GM23338 (cell line): ENCODE data around the gene UBAC1. TPM values are rescaled to one million over a fixed set of nuclear protein-coding genes. Genes with fewer than 3 reads are reported as not detected.

ENCODE experiments used
- ATAC-seq: fragments of 200-7000 bp; cut with Tn5 transposase; 3 replicates; pipeline ENCODE4 v1.9.1; 2020
- DNase-seq: peaks from one replicate; pipeline ENCODE4 v3.0.0-alpha.2; 2015; ENCODE audit warnings: low spot score
- H2AFZ ChIP-seq: fragments of 200-600 bp; sonication (generic); 2 replicates; pipeline ENCODE4 v1.8.0; 2016; ENCODE audit warnings: antibody characterized with exemption, mild to moderate bottlenecking, moderate library complexity
- H3F3A ChIP-seq: fragments of 200-600 bp; sonication (generic); replicated peaks from 2 replicates; pipeline ENCODE4 v1.8.0; 2017; ENCODE audit warnings: antibody characterized with exemption, mixed run types, low read depth
- H3K27ac ChIP-seq: fragments of 200-600 bp; sonication (generic); 2 replicates; pipeline ENCODE4 v1.6.1; 2016; ENCODE audit warnings: low read depth
- H3K27me3 ChIP-seq: fragments of 200-600 bp; sonication (generic); 2 replicates; pipeline ENCODE4 v1.8.0; 2016; ENCODE audit warnings: mild to moderate bottlenecking, mixed run types, moderate library complexity; ENCODE audit not compliant: insufficient read depth
- H3K36me3 ChIP-seq: fragments of 200-600 bp; sonication (generic); 2 replicates; pipeline ENCODE4 v1.8.0; 2016; ENCODE audit warnings: mild to moderate bottlenecking; ENCODE audit not compliant: insufficient read depth
- H3K4me1 ChIP-seq: fragments of 200-600 bp; sonication (generic); 2 replicates; pipeline ENCODE4 v1.8.0; 2016; ENCODE audit warnings: mild to moderate bottlenecking, moderate library complexity; ENCODE audit not compliant: insufficient read depth
- H3K4me2 ChIP-seq: fragments of 200-600 bp; sonication (generic); 2 replicates; pipeline ENCODE4 v1.7.1; 2017; ENCODE audit warnings: mixed run types
- H3K4me3 ChIP-seq: fragments of 200-600 bp; sonication (generic); 2 replicates; pipeline ENCODE4 v1.6.1; 2016; ENCODE audit warnings: mixed run types
- H3K79me2 ChIP-seq: fragments of 200-600 bp; sonication (generic); replicated peaks from 2 replicates; pipeline ENCODE4 v1.8.0; 2017; ENCODE audit warnings: mild to moderate bottlenecking; ENCODE audit not compliant: insufficient read depth
- H3K9me2 ChIP-seq: fragments of 200-600 bp; sonication (generic); 2 replicates; pipeline ENCODE4 v1.8.0; 2017; ENCODE audit not compliant: insufficient read depth
- H4K20me1 ChIP-seq: fragments of 200-600 bp; sonication (generic); replicated peaks from 2 replicates; pipeline ENCODE4 v1.8.0; 2017; ENCODE audit warnings: mild to moderate bottlenecking; ENCODE audit not compliant: insufficient read depth
- H3K27ac Mint-ChIP-seq: 2 replicates; pipeline ENCODE4 v1.8.0; 2020; ENCODE audit warnings: inconsistent platforms, mild to moderate bottlenecking, moderate library complexity, mixed read lengths
- H3K27me3 Mint-ChIP-seq: 3 replicates; pipeline ENCODE4 v1.8.0; 2022; ENCODE audit warnings: low read depth, mild to moderate bottlenecking, moderate library complexity, mixed read lengths, inconsistent platforms; ENCODE audit not compliant: insufficient read depth, poor library complexity
- H3K36me3 Mint-ChIP-seq: 3 replicates; pipeline ENCODE4 v1.8.0; 2021; ENCODE audit warnings: low read depth, mild to moderate bottlenecking, inconsistent platforms, moderate library complexity, mixed read lengths
- H3K4me1 Mint-ChIP-seq: 3 replicates; pipeline ENCODE4 v1.8.0; 2020; ENCODE audit warnings: mild to moderate bottlenecking, inconsistent platforms, mixed read lengths
- H3K4me3 Mint-ChIP-seq: 3 replicates; pipeline ENCODE4 v1.8.0; 2021; ENCODE audit warnings: moderate library complexity, mild to moderate bottlenecking, inconsistent platforms, mixed read lengths
- H3K9me3 Mint-ChIP-seq: 3 replicates; pipeline ENCODE4 v1.8.0; 2020; ENCODE audit warnings: moderate library complexity, mild to moderate bottlenecking, inconsistent platforms, mixed read lengths
- EZH2phosphoT487 ChIP-seq: fragments of 200-600 bp; sonication (generic); IDR thresholded peaks from one replicate; pipeline ENCODE4 v1.8.1; 2018; ENCODE audit warnings: antibody characterized with exemption; ENCODE audit not compliant: unreplicated experiment
- JUNB ChIP-seq: IDR thresholded peaks from one replicate; pipeline ENCODE4 v1.6.1; 2016; ENCODE audit warnings: antibody characterized with exemption; ENCODE audit not compliant: unreplicated experiment
- NANOG ChIP-seq: IDR thresholded peaks from 2 replicates; pipeline ENCODE4 v1.6.1; 2016; ENCODE audit warnings: antibody characterized with exemption, borderline replicate concordance
- POLR2AphosphoS5 ChIP-seq: IDR thresholded peaks from 2 replicates; pipeline ENCODE4 v1.6.1; 2016; ENCODE audit warnings: antibody characterized with exemption, low read depth
- STAT1 ChIP-seq: IDR thresholded peaks from one replicate; pipeline ENCODE4 v1.6.1; 2016; ENCODE audit warnings: antibody characterized with exemption; ENCODE audit not compliant: unreplicated experiment
- ZNF114 ChIP-seq: fragments of 250-450 bp; sonication (Bioruptor Pico); IDR thresholded peaks from 2 replicates; pipeline ENCODE4 v1.5.0; 2020; ENCODE audit warnings: mild to moderate bottlenecking, moderate library complexity
- polyA plus RNA-seq: library from polyadenylated mRNA; unstranded; fragments of >200 nt; fragmentation: Nextera tagmentation; extraction: Ambion mirVana; gene quantifications from 2 replicates; pipeline ENCODE4 v1.2.1, GENCODE V29; 2016
- total RNA-seq: library from RNA; depleted of rRNA; stranded (reverse); fragments of >200 nt; shearing (Covaris generic); gene quantifications from 2 replicates; pipeline ENCODE4 v1.2.3, GENCODE V29; 2014
- TF ChIP-seq, protein P1 (sequence below): IDR thresholded peaks from 2 replicates; pipeline ENCODE4 v1.6.1; 2016; ENCODE audit warnings: antibody characterized with exemption
- TF ChIP-seq, protein P2 (sequence below), 2 experiments: fragments of 200-600 bp in 1 of 2; sonication (generic) in 1 of 2; conservative IDR thresholded peaks; 2 replicates each; pipeline versions ENCODE4 v1.5.1 to v1.6.1; 2016 to 2017; ENCODE audit warnings: antibody characterized with exemption in 2 of 2, low read depth in 2 of 2, mild to moderate bottlenecking in 2 of 2, moderate library complexity in 1 of 2
- TF ChIP-seq, protein P3 (sequence below): fragments of 250-450 bp; sonication (Bioruptor Pico); IDR thresholded peaks from 2 replicates; pipeline ENCODE4 v1.5.0; 2020; ENCODE audit warnings: mild to moderate bottlenecking, moderate library complexity
- TF ChIP-seq, protein P4 (sequence below): IDR thresholded peaks from one replicate; pipeline ENCODE4 v1.6.1; 2018; ENCODE audit warnings: antibody characterized with exemption; ENCODE audit not compliant: unreplicated experiment

Gene UBAC1
- total and polyA plus RNA-seq, 2 experiments from 2014 or later = 63.2 to 86.6 TPM

DNA sequence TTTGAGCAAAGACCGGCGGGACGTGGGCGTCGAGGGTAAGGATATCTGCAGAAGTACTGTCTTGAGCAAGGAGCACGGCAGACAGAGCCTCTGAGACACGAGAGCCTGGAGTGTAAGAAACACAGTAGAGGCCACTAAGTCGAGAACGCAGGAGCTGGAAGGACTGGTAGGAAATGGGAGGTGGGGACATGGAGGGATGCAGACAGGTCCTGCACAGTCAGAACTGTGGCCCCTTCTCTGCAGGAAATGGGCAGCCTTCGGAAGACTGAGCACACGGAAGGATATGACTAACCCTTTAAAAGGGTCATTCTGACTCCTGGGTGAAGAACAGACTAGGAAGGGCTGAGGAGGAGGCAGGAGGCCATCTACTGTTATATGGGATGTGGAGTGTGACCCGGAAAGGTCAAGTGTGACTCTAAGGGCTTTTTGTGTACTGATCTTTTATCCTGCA is 52.4 kb downstream of the UBAC1 start:
- Mint-ChIP-seq H3K27ac (no peak overlapping the region), H3K4me1 (peaks cover 27% of the 10 kb centered on the region), H3K36me3 (peaks cover 68% of the 10 kb centered on the region), H3K9me3 (peaks cover 43% of the 10 kb centered on the region), H3K27me3 (peaks cover 10% of the 10 kb centered on the region), H3K4me3 (peak overlapping the region; percentile 60)
- Histone ChIP-seq H2AFZ (no peak overlapping the region), H4K20me1 (peaks cover 48% of the 10 kb centered on the region), H3K4me2 (peak overlapping the region; percentile 88), H3K27me3 (peaks cover 9% of the 10 kb centered on the region; the same call in 1 of the 2 replicates), H3K4me1 (peaks cover 27% of the 10 kb centered on the region), H3F3A (0 out of 2 replicates have a peak, but pooled peaks cover 2% of the 10 kb centered on the region), H3K27ac (no peak overlapping the region), H3K4me3 (peak overlapping the region; percentile 77), H3K79me2 (peaks cover 53% of the 10 kb centered on the region), H3K9me2 (no peaks in the 10 kb centered on the region), H3K36me3 (peaks cover 10% of the 10 kb centered on the region; the same call in 1 of the 2 replicates)
- DNase-seq = no peak
- no peak for ATAC-seq
- TF ChIP-seq POLR2AphosphoS5 (no peak), STAT1 (no peak), EZH2phosphoT487 (no peak), ZNF114 (CRISPR knock-in tag) (no peak), JUNB (no peak), NANOG (no peak)
- TF ChIP-seq, protein P1, sequence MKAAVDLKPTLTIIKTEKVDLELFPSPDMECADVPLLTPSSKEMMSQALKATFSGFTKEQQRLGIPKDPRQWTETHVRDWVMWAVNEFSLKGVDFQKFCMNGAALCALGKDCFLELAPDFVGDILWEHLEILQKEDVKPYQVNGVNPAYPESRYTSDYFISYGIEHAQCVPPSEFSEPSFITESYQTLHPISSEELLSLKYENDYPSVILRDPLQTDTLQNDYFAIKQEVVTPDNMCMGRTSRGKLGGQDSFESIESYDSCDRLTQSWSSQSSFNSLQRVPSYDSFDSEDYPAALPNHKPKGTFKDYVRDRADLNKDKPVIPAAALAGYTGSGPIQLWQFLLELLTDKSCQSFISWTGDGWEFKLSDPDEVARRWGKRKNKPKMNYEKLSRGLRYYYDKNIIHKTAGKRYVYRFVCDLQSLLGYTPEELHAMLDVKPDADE = no peak
- TF ChIP-seq, protein P2, sequence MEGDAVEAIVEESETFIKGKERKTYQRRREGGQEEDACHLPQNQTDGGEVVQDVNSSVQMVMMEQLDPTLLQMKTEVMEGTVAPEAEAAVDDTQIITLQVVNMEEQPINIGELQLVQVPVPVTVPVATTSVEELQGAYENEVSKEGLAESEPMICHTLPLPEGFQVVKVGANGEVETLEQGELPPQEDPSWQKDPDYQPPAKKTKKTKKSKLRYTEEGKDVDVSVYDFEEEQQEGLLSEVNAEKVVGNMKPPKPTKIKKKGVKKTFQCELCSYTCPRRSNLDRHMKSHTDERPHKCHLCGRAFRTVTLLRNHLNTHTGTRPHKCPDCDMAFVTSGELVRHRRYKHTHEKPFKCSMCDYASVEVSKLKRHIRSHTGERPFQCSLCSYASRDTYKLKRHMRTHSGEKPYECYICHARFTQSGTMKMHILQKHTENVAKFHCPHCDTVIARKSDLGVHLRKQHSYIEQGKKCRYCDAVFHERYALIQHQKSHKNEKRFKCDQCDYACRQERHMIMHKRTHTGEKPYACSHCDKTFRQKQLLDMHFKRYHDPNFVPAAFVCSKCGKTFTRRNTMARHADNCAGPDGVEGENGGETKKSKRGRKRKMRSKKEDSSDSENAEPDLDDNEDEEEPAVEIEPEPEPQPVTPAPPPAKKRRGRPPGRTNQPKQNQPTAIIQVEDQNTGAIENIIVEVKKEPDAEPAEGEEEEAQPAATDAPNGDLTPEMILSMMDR (conservative IDR thresholded peaks at IDR 0.05; ENCODE audit: low read depth in 2 of 2) = no peak
- TF ChIP-seq, protein P3, sequence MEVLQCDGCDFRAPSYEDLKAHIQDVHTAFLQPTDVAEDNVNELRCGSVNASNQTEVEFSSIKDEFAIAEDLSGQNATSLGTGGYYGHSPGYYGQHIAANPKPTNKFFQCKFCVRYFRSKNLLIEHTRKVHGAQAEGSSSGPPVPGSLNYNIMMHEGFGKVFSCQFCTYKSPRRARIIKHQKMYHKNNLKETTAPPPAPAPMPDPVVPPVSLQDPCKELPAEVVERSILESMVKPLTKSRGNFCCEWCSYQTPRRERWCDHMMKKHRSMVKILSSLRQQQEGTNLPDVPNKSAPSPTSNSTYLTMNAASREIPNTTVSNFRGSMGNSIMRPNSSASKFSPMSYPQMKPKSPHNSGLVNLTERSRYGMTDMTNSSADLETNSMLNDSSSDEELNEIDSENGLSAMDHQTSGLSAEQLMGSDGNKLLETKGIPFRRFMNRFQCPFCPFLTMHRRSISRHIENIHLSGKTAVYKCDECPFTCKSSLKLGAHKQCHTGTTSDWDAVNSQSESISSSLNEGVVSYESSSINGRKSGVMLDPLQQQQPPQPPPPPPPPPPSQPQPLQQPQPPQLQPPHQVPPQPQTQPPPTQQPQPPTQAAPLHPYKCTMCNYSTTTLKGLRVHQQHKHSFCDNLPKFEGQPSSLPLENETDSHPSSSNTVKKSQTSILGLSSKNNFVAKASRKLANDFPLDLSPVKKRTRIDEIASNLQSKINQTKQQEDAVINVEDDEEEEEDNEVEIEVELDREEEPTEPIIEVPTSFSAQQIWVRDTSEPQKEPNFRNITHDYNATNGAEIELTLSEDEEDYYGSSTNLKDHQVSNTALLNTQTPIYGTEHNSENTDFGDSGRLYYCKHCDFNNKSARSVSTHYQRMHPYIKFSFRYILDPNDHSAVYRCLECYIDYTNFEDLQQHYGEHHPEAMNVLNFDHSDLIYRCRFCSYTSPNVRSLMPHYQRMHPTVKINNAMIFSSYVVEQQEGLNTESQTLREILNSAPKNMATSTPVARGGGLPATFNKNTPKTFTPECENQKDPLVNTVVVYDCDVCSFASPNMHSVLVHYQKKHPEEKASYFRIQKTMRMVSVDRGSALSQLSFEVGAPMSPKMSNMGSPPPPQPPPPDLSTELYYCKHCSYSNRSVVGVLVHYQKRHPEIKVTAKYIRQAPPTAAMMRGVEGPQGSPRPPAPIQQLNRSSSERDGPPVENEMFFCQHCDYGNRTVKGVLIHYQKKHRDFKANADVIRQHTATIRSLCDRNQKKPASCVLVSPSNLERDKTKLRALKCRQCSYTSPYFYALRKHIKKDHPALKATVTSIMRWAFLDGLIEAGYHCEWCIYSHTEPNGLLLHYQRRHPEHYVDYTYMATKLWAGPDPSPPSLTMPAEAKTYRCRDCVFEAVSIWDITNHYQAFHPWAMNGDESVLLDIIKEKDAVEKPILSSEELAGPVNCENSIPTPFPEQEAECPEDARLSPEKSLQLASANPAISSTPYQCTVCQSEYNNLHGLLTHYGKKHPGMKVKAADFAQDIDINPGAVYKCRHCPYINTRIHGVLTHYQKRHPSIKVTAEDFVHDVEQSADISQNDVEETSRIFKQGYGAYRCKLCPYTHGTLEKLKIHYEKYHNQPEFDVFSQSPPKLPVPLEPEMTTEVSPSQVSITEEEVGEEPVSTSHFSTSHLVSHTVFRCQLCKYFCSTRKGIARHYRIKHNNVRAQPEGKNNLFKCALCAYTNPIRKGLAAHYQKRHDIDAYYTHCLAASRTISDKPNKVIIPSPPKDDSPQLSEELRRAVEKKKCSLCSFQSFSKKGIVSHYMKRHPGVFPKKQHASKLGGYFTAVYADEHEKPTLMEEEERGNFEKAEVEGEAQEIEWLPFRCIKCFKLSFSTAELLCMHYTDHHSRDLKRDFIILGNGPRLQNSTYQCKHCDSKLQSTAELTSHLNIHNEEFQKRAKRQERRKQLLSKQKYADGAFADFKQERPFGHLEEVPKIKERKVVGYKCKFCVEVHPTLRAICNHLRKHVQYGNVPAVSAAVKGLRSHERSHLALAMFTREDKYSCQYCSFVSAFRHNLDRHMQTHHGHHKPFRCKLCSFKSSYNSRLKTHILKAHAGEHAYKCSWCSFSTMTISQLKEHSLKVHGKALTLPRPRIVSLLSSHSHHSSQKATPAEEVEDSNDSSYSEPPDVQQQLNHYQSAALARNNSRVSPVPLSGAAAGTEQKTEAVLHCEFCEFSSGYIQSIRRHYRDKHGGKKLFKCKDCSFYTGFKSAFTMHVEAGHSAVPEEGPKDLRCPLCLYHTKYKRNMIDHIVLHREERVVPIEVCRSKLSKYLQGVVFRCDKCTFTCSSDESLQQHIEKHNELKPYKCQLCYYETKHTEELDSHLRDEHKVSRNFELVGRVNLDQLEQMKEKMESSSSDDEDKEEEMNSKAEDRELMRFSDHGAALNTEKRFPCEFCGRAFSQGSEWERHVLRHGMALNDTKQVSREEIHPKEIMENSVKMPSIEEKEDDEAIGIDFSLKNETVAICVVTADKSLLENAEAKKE (CRISPR knock-in tag) = no peak
- TF ChIP-seq, protein P4, sequence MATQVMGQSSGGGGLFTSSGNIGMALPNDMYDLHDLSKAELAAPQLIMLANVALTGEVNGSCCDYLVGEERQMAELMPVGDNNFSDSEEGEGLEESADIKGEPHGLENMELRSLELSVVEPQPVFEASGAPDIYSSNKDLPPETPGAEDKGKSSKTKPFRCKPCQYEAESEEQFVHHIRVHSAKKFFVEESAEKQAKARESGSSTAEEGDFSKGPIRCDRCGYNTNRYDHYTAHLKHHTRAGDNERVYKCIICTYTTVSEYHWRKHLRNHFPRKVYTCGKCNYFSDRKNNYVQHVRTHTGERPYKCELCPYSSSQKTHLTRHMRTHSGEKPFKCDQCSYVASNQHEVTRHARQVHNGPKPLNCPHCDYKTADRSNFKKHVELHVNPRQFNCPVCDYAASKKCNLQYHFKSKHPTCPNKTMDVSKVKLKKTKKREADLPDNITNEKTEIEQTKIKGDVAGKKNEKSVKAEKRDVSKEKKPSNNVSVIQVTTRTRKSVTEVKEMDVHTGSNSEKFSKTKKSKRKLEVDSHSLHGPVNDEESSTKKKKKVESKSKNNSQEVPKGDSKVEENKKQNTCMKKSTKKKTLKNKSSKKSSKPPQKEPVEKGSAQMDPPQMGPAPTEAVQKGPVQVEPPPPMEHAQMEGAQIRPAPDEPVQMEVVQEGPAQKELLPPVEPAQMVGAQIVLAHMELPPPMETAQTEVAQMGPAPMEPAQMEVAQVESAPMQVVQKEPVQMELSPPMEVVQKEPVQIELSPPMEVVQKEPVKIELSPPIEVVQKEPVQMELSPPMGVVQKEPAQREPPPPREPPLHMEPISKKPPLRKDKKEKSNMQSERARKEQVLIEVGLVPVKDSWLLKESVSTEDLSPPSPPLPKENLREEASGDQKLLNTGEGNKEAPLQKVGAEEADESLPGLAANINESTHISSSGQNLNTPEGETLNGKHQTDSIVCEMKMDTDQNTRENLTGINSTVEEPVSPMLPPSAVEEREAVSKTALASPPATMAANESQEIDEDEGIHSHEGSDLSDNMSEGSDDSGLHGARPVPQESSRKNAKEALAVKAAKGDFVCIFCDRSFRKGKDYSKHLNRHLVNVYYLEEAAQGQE = no peak
